G401 (cell line): ENCODE results near the gene LRRC27. TPM values are rescaled to one million over a fixed set of nuclear protein-coding genes. Genes with fewer than 3 reads are reported as not detected.

Experiments used
- DNase-seq: peaks from one replicate; pipeline ENCODE4 v3.0.0-alpha.2; 2015; ENCODE audit warnings: low spot score
- in situ Hi-C: cut with HindIII; loops from 2 replicates; pipeline ENCODE4 v1.10.0; 2016; ENCODE audit warnings: low sequenced_read_pairs, mixed read lengths
- total RNA-seq: library from RNA; depleted of rRNA; stranded (reverse); fragments of >200 nt; shearing (Covaris generic); gene quantifications from 2 replicates; pipeline ENCODE4 v1.2.3, GENCODE V29; 2014

The LRRC27 gene
- total RNA-seq, 1 experiment from 2014 or later: 3.7 TPM

DNA sequence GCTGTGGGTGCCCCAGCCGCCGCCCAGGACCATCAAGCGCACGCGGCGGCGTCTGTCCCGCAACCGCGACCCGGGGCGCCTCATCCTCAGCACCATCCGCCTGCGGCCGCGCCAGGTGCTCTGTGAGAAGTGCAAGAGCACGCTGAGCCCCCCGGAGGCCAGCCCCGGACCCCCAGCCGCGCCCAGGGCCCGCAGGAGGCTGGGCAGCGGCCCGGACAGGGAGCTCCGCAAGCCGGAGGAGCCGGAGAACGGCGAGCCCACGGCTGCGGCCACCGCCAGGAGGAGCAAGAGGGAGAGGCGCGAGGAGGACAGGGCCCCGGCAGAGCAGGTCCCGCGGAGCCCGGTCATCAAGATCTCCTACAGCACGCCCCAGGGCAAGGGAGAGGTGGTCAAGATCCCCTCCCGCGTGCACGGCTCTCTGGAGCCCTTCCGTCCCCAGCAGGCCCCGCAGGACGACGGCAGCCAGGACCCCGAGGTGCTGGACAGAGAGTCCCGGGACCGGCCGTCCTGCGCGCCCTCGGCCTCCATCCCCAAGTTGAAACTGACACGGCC, 73.0 kb downstream of the LRRC27 start:
- no peak for DNase-seq
- in situ Hi-C loops: no loop called here

GRCh38 chr10:132405463-132405991, 73.5 kb downstream of the LRRC27 start:
- DNase-seq: no peak
- in situ Hi-C loops: no loop called here

DNA sequence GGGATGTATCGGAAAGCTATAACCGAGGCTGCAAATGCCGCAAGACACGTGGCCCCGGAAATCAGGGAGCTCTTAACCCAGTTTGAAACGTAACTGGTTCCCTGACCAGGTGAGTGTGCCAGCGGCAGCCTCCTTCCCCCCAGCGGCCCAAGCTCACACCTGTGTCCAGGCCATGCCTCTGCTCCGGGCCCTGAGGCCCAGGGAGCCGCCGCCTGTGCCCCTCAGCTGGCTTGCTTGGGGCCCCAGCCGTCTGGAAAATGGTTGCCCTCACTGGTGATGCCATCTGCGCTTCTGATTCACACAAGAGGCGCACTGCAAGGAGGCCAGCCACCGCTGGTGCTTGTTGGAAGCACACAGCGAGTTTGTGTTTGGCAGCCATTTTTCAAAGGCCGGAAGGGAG, 74.2 kb downstream of the LRRC27 start:
- in situ Hi-C loops: no loop called here
- no peak for DNase-seq

DNA sequence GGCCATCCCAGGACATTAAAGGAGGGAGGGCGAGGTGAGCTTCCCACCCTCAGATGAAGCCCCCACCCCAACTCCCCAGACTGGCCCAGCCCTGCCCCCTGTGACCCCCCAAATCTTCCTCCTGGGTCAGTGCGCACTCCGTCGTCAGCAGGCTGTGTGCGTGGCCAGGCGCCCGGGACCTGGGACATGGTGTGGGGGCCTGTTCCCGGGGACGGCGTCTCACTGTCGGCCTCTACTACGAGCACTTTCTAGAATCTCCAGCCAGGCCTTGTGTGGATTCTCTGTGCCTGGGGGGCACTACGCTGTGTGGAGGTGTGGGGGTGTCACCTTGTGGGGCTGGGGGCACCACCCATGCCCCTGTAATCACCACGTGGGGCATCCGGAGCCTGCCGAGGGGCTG, 74.8 kb downstream of the LRRC27 start:
- no peak for DNase-seq
- in situ Hi-C loops: no loop called here

GRCh38 chr10:132407243-132407746, 75.3 kb downstream of the LRRC27 start:
- in situ Hi-C loops: no loop called here
- no peak for DNase-seq

DNA sequence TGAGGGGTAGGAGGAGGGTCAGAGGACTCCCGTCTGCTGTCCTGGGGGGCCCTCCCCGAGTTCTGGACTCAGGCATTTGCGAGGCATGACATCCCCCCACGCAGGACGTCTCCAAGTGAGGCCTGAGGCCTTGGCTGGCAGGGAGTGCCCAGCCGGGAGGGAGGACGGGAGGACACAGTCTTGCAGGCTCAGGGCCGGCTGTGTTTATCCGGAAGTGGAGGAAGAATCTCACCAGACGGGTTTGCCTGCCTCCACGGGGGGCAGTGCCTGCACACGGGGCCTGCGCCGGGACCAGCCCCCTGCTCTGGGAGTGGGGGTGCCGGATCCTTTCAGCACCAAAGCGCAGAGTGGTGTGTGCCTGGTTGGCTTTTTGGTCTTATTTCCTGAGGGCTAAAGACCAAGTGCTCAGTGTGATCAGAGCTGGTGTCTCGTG, 75.9 kb downstream of the LRRC27 start:
- no peak for DNase-seq
- in situ Hi-C loops: no loop called here

DNA sequence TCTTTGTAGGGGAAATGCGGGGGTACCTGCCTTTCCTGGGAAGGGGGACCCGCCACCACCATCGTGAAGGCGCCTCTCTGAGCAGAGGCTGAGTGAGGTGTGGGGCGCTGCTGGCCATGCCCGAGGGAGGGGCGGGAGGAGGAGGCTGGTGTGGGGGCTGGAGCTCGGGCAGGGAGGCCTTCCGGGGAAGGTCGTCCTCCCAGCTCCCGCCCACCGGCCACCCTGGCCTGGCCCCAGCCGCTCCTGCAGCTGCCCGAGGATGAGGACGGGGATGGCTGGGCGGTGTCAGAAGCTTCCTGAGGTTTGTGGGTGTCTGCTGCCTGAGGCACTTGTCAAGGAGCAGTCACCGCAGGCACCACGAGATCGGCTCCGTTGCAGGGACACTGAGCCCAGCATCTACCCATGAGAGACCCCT, 76.4 kb downstream of the LRRC27 start:
- in situ Hi-C loops: no loop called here

DNA sequence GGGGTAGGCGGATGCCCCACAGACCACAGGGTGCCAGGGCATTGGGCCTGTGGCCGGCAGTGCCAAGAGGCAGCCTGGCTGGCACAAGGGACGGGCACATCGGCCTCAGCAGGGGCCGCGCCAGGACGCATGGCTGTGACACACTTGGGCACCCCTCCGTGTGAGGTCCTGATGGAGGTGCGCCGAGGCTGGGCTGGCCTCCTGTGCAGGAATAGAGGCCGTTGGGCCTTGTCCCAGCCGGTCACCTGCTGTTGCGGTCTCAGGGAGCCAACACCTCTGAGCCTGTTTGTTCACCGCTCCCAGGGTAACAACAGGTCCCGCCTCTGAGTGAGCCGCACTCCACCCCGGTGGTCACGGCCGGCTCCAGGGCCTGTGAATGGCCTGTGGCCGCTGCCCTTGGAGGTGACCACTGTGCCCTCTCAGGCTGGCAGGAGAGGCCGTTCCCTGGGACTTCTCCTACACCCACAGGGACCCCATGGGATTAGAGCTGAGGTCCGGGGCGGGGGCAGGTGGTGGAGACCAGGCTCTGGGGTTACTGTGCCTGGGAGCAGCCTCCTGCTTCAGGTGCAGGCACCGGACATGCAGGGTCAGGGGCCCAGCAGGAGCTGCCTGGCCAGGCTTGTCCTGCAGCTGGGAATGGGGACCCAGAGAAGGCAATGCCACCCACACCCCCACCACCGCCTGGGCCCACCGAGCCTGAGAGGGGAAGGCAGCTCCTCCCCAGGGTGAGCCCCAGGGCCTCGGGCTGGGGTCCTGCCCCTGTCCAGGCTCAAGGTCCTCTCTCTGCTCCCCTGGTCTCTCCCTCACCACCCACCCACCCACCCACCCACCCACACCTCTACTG, 77.1 kb downstream of the LRRC27 start:
- in situ Hi-C loops: no loop called here
- DNase-seq: no peak

More for the DNA sequence above, 76.4 kb downstream of the LRRC27 start:
- no peak for DNase-seq

- DNase-seq: no peak
- in situ Hi-C loops: no loop called here
Measured at GRCh38 chr10:132409667-132410028, 77.7 kb downstream of the LRRC27 start.

DNA sequence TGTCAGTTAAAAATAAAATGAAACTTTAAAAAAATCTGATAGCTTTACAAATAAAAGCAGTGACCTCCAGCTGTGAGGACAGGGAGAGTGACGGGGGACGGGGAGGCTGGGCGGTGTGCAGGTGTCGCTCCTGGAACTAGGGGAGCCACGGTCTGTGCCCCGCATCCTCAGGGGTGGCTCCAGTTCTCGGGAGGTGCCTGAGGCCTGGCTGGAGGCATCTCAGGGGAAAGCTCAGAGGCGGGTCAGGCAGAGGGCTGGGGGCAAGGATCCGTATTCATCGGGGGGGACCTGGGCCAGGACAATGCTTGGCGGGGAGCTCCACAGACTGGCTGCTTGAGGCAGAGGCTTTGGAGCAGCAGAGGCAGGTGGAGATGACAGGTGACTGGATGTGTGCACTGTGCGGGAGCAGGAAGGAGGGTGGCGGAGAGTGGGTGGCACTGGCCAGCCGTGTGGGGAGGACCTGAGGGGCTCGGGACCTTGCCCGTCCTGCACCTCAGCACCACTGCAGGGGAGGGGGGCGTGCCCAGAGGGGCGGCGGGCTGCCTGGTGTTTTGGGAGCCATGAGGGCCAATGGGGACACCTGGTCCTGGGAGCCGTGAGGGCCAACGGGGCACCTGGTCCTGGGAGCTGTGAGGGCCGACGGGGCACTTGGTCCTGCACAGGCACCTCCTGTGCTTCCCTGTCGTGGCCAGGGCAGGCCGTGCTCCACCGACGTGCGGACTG, 78.2 kb downstream of the LRRC27 start:
- no peak for DNase-seq
- in situ Hi-C loops: no loop called here

DNA sequence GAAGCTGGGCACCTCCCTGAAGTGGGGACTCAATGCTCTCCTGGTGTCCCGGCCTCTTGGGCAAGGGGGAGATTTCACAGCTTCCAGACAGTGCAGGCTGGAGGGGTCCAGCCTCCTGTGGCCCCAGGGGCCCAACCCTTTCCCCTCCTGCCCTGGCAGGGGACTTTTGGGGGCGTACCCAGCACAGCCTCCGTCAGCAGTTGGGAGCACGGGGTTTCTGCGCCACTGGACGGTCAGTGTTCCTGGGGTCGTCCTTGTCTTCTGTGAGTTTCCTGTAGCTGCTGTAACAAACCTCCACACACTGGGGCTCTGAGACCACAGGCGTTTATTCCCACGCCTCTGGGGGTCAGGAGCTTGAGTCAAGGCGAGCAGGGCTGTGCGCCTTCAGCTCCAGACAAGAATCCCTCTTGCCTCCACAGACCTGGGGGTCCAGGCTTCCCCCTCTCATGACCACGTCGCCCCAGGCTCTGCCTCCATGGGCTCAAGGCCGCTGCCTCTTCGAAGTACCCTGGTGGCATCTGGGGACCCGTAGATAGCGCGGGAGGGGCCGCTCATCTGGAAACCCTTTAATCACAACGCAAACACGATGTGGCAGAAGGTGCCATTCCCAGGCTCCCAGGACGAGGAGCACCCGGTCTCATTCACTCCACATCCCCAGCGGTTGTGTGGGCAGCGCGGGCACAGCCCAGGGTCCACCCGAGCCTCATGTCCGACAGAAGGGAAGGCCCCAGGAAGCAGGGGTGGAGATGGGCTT, 79.0 kb downstream of the LRRC27 start:
- no peak for DNase-seq
- in situ Hi-C loops: no loop called here

GRCh38 chr10:132411561-132412253, 79.7 kb downstream of the LRRC27 start:
- no peak for DNase-seq
- in situ Hi-C loops: no loop called here

DNA sequence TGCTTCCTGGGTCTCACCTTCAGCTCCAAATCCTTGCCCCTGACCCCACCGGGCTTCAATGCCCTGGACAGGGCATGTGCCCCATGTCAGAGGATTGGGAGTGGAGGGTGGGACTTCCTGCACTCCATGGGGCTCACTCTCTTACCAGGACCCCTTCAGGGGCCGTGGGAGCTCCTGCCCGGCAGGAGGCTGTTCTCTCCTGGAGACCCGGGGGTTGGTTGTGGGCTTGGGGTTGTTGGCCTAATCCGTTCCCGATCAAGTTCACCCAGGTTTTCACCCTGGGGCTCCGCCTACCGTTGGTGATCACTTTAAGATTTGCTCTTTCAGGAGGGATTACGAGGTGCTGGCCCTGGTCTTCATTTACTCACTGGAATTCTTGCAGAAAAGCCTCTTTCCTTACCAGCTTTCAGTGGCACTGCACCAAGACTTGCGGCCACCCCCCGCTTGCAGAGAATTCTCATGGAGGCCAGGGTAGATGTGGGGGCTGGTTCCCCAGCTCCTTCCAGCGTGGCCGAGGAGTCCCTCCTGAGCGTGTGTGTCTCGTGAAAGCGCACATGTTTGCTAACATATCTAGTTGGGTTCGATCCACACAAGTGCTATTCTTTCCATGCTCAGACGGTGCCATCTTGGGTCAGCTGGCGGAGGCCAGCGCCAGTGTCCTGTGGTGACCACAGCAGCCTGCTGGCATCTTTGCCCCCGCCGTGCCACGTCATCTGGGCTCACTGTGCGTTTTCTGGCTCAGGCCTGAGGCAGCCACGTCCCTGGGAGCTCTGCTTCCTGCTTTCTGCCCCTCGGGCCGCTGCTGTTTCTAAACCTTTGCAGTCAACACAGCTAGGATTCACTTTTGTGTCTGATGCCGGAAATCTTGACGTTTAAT, 80.6 kb downstream of the LRRC27 start:
- peak; percentile 43 for DNase-seq
- in situ Hi-C loops: no loop called here

- in situ Hi-C loops: no loop called here
- no peak for DNase-seq
Measured at GRCh38 chr10:132413226-132414205, 81.5 kb downstream of the LRRC27 start.

- DNase-seq: no peak
- in situ Hi-C loops: no loop called here
Measured at GRCh38 chr10:132414402-132415016, 82.5 kb downstream of the LRRC27 start.

DNA sequence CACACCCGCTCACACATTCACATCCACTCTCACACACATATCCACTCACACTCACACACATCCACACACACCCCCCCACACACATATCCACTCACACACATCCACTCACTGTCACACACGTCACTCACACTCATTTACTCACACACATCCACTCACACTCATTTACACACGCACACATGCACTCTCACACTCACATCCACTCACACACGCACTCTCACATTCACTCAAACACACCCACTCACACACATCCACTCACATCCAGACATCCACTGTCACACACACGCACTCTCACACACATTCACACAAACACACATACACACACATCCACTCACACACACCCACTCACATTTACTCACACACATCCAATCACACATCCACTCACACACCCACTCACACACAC, 83.3 kb downstream of the LRRC27 start:
- no peak for DNase-seq
- in situ Hi-C loops: no loop called here
